ENCODE data around the gene IRGC.

The IRGC gene

GRCh38 chr19:43668406-43669109 is 47.3 kb upstream of the IRGC start (continued):
- TF ChIP-seq INSM2 (tag by site-specific recombination; IDR thresholded peaks at IDR 0.05) (no peak), ZNF350 (tag by site-specific recombination; IDR thresholded peaks at IDR 0.05) (no peak), ZNF548 (tag by site-specific recombination; IDR thresholded peaks at IDR 0.05) (no peak), ZIC2 (tag by site-specific recombination; IDR thresholded peaks at IDR 0.05) (peak; percentile 87), ZBTB26 (tag by site-specific recombination; optimal IDR thresholded peaks at IDR 0.05) (peak; percentile 63), SALL2 (tag by site-specific recombination; IDR thresholded peaks at IDR 0.05; ENCODE audit: borderline replicate concordance) (no peak), ZSCAN18 (tag by site-specific recombination; IDR thresholded peaks at IDR 0.05) (no peak), ZNF302 (tag by site-specific recombination; IDR thresholded peaks at IDR 0.05; ENCODE audit: low read depth) (no peak), ZNF677 (tag by site-specific recombination; IDR thresholded peaks at IDR 0.05) (no peak), KLF9 (tag by site-specific recombination; IDR thresholded peaks at IDR 0.05; ENCODE audit: low read depth) (peak; percentile 46; the same call in 1 of the 2 replicates), AEBP2 (tag by site-specific recombination; IDR thresholded peaks at IDR 0.05; ENCODE audit: borderline replicate concordance) (no peak), ZNF394 (tag by site-specific recombination; IDR thresholded peaks at IDR 0.05; ENCODE audit: borderline replicate concordance) (peak; percentile 83; the same call in 1 of the 2 replicates), ZNF416 (tag by site-specific recombination; IDR thresholded peaks at IDR 0.05) (no peak), SP3 (tag by site-specific recombination; IDR thresholded peaks at IDR 0.05) (peak; percentile 100), GLIS1 (tag by site-specific recombination; IDR thresholded peaks at IDR 0.05) (peak; percentile 97), HOXC10 (CRISPR knock-in tag; IDR thresholded peaks at IDR 0.05) (no peak), ZNF571 (tag by site-specific recombination; IDR thresholded peaks at IDR 0.05) (no peak), WT1 (tag by site-specific recombination; IDR thresholded peaks at IDR 0.05) (no peak), ZBTB8A (tag by site-specific recombination; IDR thresholded peaks at IDR 0.05) (no peak), ZNF121 (tag by site-specific recombination; IDR thresholded peaks at IDR 0.05) (no peak), ZNF174 (tag by site-specific recombination; IDR thresholded peaks at IDR 0.05) (no peak), ZNF280C (tag by site-specific recombination; IDR thresholded peaks at IDR 0.05) (no peak), ZNF24 (tag by site-specific recombination; IDR thresholded peaks at IDR 0.05) (no peak), KLF7 (tag by site-specific recombination; IDR thresholded peaks at IDR 0.05; ENCODE audit: borderline replicate concordance) (no peak), TSHZ1 (tag by site-specific recombination; IDR thresholded peaks at IDR 0.05; ENCODE audit: borderline replicate concordance) (no peak), ZNF335 (tag by site-specific recombination; conservative IDR thresholded peaks at IDR 0.05) (peak; percentile 54)
